IPS-20b (cell line): Measurements from ENCODE around the gene GRAP.

Experiments
- H3K27ac ChIP-seq: one replicate; pipeline ENCODE4 v1.5.1; 2013; ENCODE audit warnings: low read length
- H3K27me3 ChIP-seq: 2 replicates; pipeline ENCODE4 v1.6.1; 2013; ENCODE audit warnings: mild to moderate bottlenecking, low read length, inconsistent platforms; ENCODE audit not compliant: insufficient read depth
- H3K36me3 ChIP-seq: 2 replicates; pipeline ENCODE4 v1.6.1; 2013; ENCODE audit warnings: low read depth, mild to moderate bottlenecking, inconsistent platforms, low read length, moderate library complexity; ENCODE audit not compliant: insufficient read depth
- H3K4me1 ChIP-seq: 2 replicates; pipeline ENCODE4 v1.6.1; 2013; ENCODE audit warnings: mild to moderate bottlenecking, control low read depth, inconsistent platforms, low read length, moderate library complexity; ENCODE audit not compliant: insufficient read depth
- H3K4me3 ChIP-seq: 2 replicates; pipeline ENCODE4 v1.5.1; 2013; ENCODE audit warnings: mild to moderate bottlenecking, low read length, inconsistent platforms
- H3K9ac ChIP-seq: 2 replicates; pipeline ENCODE4 v1.6.1; 2013; ENCODE audit warnings: low read depth, mild to moderate bottlenecking, inconsistent platforms, low read length, moderate library complexity
- H3K9me3 ChIP-seq: 2 replicates; pipeline ENCODE4 v1.6.1; 2013; ENCODE audit warnings: mild to moderate bottlenecking, low read depth, low read length, inconsistent platforms; ENCODE audit not compliant: insufficient read depth

The GRAP gene

GRCh38 chr17:18984273-18985114 lies 62.3 kb downstream of the GRAP start:
- Histone ChIP-seq H3K9me3 (no peaks in the 10 kb centered on the region), H3K27ac (no peak overlapping the region), H3K4me1 (no peaks in the 10 kb centered on the region), H3K9ac (no peak overlapping the region), H3K4me3 (no peak overlapping the region), H3K36me3 (peaks cover 44% of the 10 kb centered on the region), H3K27me3 (no peaks in the 10 kb centered on the region)

DNA sequence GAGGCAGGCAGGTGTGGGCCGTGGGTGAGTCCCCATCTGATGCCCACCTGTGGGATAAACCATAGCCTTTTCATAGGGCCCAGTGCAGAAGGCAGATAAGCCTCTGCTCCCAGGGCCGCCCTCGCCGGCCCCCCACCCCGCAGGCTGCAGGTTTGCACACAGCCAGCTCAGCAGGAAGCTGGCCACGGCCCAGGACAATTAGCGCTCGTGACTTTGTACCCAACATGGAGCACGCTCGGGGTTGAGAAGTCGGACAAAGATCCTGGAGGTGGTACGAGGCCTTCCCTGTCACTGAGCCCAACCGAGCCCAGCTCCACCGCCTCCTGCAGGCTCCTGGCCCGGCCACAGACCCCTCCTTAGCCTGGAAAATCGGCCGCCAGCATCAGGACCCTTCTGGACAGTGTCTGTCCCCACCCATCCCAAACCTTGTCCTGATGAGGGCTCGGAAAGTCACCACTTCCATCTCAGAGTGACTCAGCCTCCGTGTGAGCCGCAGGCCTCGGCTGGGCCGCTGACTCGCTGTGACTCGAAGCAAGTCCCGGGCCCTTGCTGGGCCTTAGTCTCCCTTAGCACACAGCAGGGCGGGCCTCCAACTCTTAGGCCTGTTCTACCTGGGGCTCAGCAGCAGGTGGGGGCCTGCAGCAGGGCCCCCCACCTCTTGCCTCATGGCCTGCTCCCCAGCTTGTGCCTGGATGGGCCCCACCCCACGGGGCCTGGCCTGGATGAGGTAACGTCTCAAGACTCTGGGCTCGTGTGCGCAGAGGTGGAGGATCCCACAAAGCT lies 64.9 kb downstream of the GRAP start:
- no peak overlapping the region for H3K9ac ChIP-seq
- no peaks in the 10 kb centered on the region for H3K9me3 ChIP-seq
- no peak overlapping the region for H3K27ac ChIP-seq
- H3K4me3 ChIP-seq, result no peak overlapping the region
- no peaks in the 10 kb centered on the region for H3K27me3 ChIP-seq
- H3K36me3 ChIP-seq, result peaks cover 54% of the 10 kb centered on the region
- H3K4me1 ChIP-seq, result no peaks in the 10 kb centered on the region

- Histone ChIP-seq H3K4me3 (no peak overlapping the region), H3K9me3 (no peaks in the 10 kb centered on the region), H3K9ac (no peak overlapping the region), H3K27ac (no peak overlapping the region), H3K36me3 (peaks cover 54% of the 10 kb centered on the region), H3K27me3 (no peaks in the 10 kb centered on the region), H3K4me1 (no peaks in the 10 kb centered on the region)
Observed at GRCh38 chr17:18981335-18981641, 65.5 kb downstream of the GRAP start.

DNA sequence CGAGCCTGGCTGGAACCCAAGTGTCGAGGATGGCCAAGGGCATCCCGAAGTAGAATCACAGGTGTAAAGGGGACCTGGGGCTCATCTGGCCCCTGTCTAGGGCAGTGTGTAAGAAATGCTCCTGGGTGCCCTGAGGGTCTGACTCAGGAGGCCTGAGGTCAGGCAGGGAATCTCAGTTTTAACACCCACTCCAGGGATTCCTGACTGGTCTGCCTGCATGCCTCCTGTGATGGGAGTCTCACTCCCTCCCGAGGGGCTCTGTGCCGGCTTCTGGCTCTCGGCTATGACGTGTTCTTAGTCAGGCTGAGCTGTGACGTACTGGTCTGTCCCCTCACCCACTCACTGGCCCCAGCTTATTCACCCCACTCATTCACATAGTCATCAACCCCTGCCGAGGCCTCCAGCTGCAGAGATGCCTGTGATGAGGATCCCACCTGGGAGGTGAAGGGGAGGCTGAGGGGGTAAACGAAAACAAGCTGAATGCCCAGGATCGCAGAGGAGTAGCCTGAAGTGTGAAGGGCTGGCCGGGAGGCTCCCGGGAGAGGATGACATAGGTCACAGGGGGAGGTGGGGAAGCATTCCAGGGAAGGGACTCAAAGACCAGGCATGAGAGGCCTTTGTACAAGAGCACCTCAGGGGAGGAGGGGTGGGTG lies 65.9 kb downstream of the GRAP start:
- H3K4me3 ChIP-seq, result no peak overlapping the region
- no peaks in the 10 kb centered on the region for H3K9me3 ChIP-seq
- H3K27ac ChIP-seq, result no peak overlapping the region
- no peaks in the 10 kb centered on the region for H3K27me3 ChIP-seq
- peaks cover 52% of the 10 kb centered on the region for H3K36me3 ChIP-seq
- H3K4me1 ChIP-seq, result no peaks in the 10 kb centered on the region
- H3K9ac ChIP-seq, result no peak overlapping the region

DNA sequence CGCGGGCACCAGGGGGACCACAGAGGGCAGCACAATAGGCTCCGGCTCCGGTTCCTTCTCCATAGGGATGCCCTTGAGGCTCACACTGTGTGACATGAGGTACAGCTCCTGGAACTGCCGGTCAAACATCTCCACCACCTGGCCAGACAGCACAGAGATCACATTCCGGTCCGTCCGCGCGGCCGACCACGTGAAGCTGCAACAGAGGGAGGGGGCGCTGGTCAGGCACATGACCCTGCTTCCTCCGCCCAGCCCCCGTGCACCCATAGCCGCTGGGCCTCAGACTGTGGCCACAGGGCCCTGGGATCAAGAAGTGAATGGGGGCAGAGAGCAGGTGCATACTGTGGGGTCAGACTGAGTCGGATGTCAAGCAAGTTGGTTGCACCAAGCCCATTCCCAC lies 68.1 kb downstream of the GRAP start:
- Histone ChIP-seq H3K4me3 (no peak overlapping the region), H3K9me3 (no peaks in the 10 kb centered on the region), H3K4me1 (no peaks in the 10 kb centered on the region), H3K9ac (no peak overlapping the region), H3K27ac (no peak overlapping the region), H3K27me3 (no peaks in the 10 kb centered on the region), H3K36me3 (peaks cover 53% of the 10 kb centered on the region)

- H3K36me3 ChIP-seq, result peaks cover 58% of the 10 kb centered on the region
- H3K27me3 ChIP-seq, result no peaks in the 10 kb centered on the region
- H3K9ac ChIP-seq, result no peak overlapping the region
- H3K27ac ChIP-seq, result no peak overlapping the region
- H3K9me3 ChIP-seq, result no peaks in the 10 kb centered on the region
- no peak overlapping the region for H3K4me3 ChIP-seq
- H3K4me1 ChIP-seq, result no peaks in the 10 kb centered on the region
Observed at GRCh38 chr17:18978050-18978449, 68.7 kb downstream of the GRAP start.

- H3K36me3 ChIP-seq, result peaks cover 60% of the 10 kb centered on the region
- H3K27me3 ChIP-seq, result no peaks in the 10 kb centered on the region
- no peaks in the 10 kb centered on the region for H3K9me3 ChIP-seq
- H3K9ac ChIP-seq, result no peak overlapping the region
- no peak overlapping the region for H3K27ac ChIP-seq
- H3K4me1 ChIP-seq, result no peaks in the 10 kb centered on the region
- no peak overlapping the region for H3K4me3 ChIP-seq
Observed at GRCh38 chr17:18977646-18978045, 69.1 kb downstream of the GRAP start.

DNA sequence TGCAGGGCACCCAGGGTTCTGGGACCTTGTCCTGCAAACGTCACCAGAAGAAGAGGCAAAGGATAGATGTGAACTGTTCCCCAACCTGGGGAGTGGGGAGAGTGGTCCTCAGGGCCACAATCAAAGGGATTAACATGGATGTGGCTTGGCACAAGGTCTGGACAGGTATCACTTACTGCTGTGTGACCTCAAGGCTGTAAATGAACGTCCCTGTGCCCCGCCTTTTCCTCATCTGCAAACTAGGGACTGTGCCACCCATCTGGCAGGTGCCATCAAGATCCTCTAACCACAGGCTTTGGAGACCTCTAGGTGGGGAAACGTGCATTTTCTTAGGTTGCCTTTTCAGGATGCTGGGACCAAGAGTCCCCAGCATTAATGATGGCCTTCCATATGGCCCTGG lies 69.7 kb downstream of the GRAP start:
- Histone ChIP-seq H3K4me1 (no peaks in the 10 kb centered on the region), H3K9me3 (no peaks in the 10 kb centered on the region), H3K27me3 (no peaks in the 10 kb centered on the region), H3K9ac (no peak overlapping the region), H3K4me3 (no peak overlapping the region), H3K27ac (no peak overlapping the region), H3K36me3 (peaks cover 66% of the 10 kb centered on the region)

- Histone ChIP-seq H3K9ac (no peak overlapping the region), H3K4me3 (no peak overlapping the region), H3K36me3 (peaks cover 74% of the 10 kb centered on the region), H3K27ac (no peak overlapping the region), H3K27me3 (no peaks in the 10 kb centered on the region), H3K9me3 (no peaks in the 10 kb centered on the region), H3K4me1 (no peaks in the 10 kb centered on the region)
Observed at GRCh38 chr17:18976201-18976600, 70.6 kb downstream of the GRAP start.

GRCh38 chr17:18975597-18975996 lies 71.2 kb downstream of the GRAP start:
- H3K9me3 ChIP-seq, result no peaks in the 10 kb centered on the region
- no peak overlapping the region for H3K4me3 ChIP-seq
- H3K4me1 ChIP-seq, result no peaks in the 10 kb centered on the region
- no peak overlapping the region for H3K27ac ChIP-seq
- H3K36me3 ChIP-seq, result peaks cover 80% of the 10 kb centered on the region
- H3K27me3 ChIP-seq, result no peaks in the 10 kb centered on the region
- no peak overlapping the region for H3K9ac ChIP-seq

DNA sequence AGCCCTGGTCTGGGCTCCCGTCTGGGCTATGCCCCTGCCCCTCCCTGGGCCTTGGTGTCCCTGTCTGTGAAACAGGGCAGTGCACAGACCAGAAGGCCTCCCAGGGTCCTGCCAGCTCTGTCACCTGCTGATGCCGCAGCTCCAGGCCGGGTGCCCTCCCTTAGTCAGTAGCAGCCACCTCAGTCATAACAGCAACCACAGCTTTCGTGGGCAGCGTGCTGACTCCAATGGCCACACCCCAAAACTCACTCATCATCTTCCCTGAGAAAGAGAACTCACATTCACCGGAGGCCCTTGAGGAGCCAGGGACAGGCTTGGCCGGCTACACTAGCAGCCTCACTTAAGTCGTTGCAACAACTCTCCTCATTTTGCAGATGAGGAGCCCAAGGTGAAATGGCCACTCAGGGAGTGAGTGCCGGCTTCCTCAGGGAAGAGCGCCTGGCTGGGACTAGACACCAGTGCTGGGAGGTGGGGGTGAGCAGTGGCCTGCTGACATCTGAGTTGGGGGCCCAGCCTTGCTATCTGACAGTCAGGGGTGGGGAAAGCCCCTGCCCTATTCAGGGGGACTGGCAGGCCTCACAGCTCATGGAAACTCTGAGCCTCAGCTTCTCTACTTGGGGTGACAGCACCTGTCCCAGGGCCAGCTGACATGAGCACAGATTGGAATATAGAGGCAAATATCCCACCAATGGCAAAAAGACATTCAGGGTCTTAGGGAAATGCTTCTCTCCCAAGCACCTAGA lies 72.2 kb downstream of the GRAP start:
- peaks cover 74% of the 10 kb centered on the region for H3K36me3 ChIP-seq
- no peak overlapping the region for H3K27ac ChIP-seq
- H3K27me3 ChIP-seq, result no peaks in the 10 kb centered on the region
- H3K4me3 ChIP-seq, result no peak overlapping the region
- no peaks in the 10 kb centered on the region for H3K9me3 ChIP-seq
- H3K4me1 ChIP-seq, result no peaks in the 10 kb centered on the region
- no peak overlapping the region for H3K9ac ChIP-seq
